Astrocyte (in vitro differentiated cells and primary cell): Measurements from ENCODE around the gene CXorf38. TPM values are rescaled to one million over a fixed set of nuclear protein-coding genes. Genes with fewer than 3 reads are reported as not detected.
A peak's percentile ranks its signal among the peaks of the same experiment; 100 is the strongest.

Source experiments
- DNase-seq: peaks from one replicate; pipeline ENCODE4 v3.0.0-alpha.2; 2010; ENCODE audit warnings: low read depth
- FAIRE-seq: peaks from 2 replicates; lab custom pipeline; 2011; peaks lifted over from hg19 to GRCh38; lab: Jason Lieb, UNC
- H2AFZ ChIP-seq: 2 replicates; pipeline ENCODE4 v1.6.0; 2012; ENCODE audit warnings: low read depth, low read length, inconsistent platforms
- H3K27ac ChIP-seq: 2 replicates; pipeline ENCODE4 v1.5.1; 2011; ENCODE audit warnings: low read depth, low read length, inconsistent platforms
- H3K27me3 ChIP-seq: 2 replicates; pipeline ENCODE4 v1.6.0; 2011; ENCODE audit warnings: low read length, inconsistent platforms; ENCODE audit not compliant: insufficient read depth
- H3K36me3 ChIP-seq: 2 replicates; pipeline ENCODE4 v1.5.1; 2011; ENCODE audit warnings: low read length, inconsistent platforms; ENCODE audit not compliant: insufficient read depth
- H3K4me1 ChIP-seq: 2 replicates; pipeline ENCODE4 v1.5.1; 2011; ENCODE audit warnings: low read length, inconsistent platforms; ENCODE audit not compliant: insufficient read depth
- H3K4me2 ChIP-seq: 2 replicates; pipeline ENCODE4 v1.6.0; 2012; ENCODE audit warnings: low read length, inconsistent platforms
- H3K4me3 ChIP-seq: 2 replicates; pipeline ENCODE4 v1.5.1; 2011; ENCODE audit warnings: low read depth, mild to moderate bottlenecking, low read length, inconsistent platforms; ENCODE audit not compliant: insufficient read depth
- H3K79me2 ChIP-seq: 2 replicates; pipeline ENCODE4 v1.6.0; 2012; ENCODE audit warnings: mild to moderate bottlenecking, low read length, inconsistent platforms; ENCODE audit not compliant: insufficient read depth
- H3K9ac ChIP-seq: 2 replicates; pipeline ENCODE4 v1.6.0; 2012; ENCODE audit warnings: mild to moderate bottlenecking, low read length, inconsistent platforms
- H3K9me3 ChIP-seq: 2 replicates; pipeline ENCODE4 v1.5.1; 2012; ENCODE audit warnings: low read depth, mild to moderate bottlenecking, low read length, inconsistent platforms; ENCODE audit not compliant: insufficient read depth
- H4K20me1 ChIP-seq: 2 replicates; pipeline ENCODE4 v1.6.0; 2012; ENCODE audit warnings: low read length, inconsistent platforms; ENCODE audit not compliant: insufficient read depth
- H3K27ac Mint-ChIP-seq: one replicate; pipeline ENCODE4 v1.8.0; 2021; ENCODE audit warnings: mild to moderate bottlenecking, mixed read lengths; ENCODE audit not compliant: unreplicated experiment
- H3K27me3 Mint-ChIP-seq: one replicate; pipeline ENCODE4 v1.8.0; 2021; ENCODE audit warnings: low read depth, mixed read lengths; ENCODE audit not compliant: unreplicated experiment
- H3K36me3 Mint-ChIP-seq: one replicate; pipeline ENCODE4 v1.8.0; 2021; ENCODE audit warnings: low read depth, mixed read lengths; ENCODE audit not compliant: unreplicated experiment
- H3K4me1 Mint-ChIP-seq: one replicate; pipeline ENCODE4 v1.8.0; 2021; ENCODE audit warnings: low read depth, mixed read lengths; ENCODE audit not compliant: unreplicated experiment
- H3K4me3 Mint-ChIP-seq: one replicate; pipeline ENCODE4 v1.8.0; 2021; ENCODE audit warnings: mild to moderate bottlenecking, moderate library complexity, mixed read lengths; ENCODE audit not compliant: unreplicated experiment
- H3K9me3 Mint-ChIP-seq: one replicate; pipeline ENCODE4 v1.8.0; 2021; ENCODE audit warnings: mild to moderate bottlenecking, mixed read lengths; ENCODE audit not compliant: unreplicated experiment
- EZH2 ChIP-seq: IDR thresholded peaks from 2 replicates; pipeline ENCODE4 v1.6.1; 2012; ENCODE audit warnings: mild to moderate bottlenecking, low read length, inconsistent platforms; ENCODE audit not compliant: insufficient read depth
- total RNA-seq: library from RNA; stranded (reverse); gene quantifications from 2 replicates; pipeline ENCODE4 v1.2.1, GENCODE V29; 2021
- TF ChIP-seq, protein P1 (sequence below): IDR thresholded peaks from 2 replicates; pipeline ENCODE4 v1.5.1; 2011; ENCODE audit warnings: low read depth, mild to moderate bottlenecking, inconsistent platforms, low read length, moderate library complexity; ENCODE audit not compliant: insufficient read depth

The CXorf38 gene
- total RNA-seq, 1 donor from 2014 or later: 12.8 TPM

DNA sequence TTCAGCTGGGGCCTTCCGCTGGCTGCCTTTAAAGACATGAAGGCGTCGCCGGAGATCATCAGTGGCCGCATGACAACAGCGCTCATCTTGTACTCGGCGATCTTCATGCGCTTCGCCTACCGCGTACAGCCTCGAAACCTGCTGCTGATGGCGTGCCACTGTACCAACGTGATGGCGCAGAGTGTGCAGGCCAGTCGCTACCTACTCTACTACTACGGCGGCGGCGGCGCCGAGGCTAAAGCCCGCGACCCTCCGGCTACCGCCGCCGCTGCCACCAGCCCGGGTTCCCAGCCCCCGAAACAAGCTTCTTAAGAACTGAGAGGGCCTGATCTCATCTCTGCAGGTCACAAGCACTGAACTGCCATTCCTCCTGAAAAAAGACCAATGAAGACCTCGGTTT is 23.7 kb downstream of the CXorf38 start:
- Mint-ChIP-seq H3K27ac (no peak overlapping the region), H3K9me3 (no peaks in the 10 kb centered on the region), H3K4me3 (no peak overlapping the region), H3K27me3 (no peaks in the 10 kb centered on the region), H3K36me3 (no peaks in the 10 kb centered on the region), H3K4me1 (no peaks in the 10 kb centered on the region)
- no peak overlapping the region for H3K27ac ChIP-seq
- H3K4me3 ChIP-seq: no peak overlapping the region
- no peaks in the 10 kb centered on the region for H3K9me3 ChIP-seq
- TF ChIP-seq EZH2: no peak
- TF ChIP-seq, protein P1, sequence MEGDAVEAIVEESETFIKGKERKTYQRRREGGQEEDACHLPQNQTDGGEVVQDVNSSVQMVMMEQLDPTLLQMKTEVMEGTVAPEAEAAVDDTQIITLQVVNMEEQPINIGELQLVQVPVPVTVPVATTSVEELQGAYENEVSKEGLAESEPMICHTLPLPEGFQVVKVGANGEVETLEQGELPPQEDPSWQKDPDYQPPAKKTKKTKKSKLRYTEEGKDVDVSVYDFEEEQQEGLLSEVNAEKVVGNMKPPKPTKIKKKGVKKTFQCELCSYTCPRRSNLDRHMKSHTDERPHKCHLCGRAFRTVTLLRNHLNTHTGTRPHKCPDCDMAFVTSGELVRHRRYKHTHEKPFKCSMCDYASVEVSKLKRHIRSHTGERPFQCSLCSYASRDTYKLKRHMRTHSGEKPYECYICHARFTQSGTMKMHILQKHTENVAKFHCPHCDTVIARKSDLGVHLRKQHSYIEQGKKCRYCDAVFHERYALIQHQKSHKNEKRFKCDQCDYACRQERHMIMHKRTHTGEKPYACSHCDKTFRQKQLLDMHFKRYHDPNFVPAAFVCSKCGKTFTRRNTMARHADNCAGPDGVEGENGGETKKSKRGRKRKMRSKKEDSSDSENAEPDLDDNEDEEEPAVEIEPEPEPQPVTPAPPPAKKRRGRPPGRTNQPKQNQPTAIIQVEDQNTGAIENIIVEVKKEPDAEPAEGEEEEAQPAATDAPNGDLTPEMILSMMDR: no peak
- no peaks in the 10 kb centered on the region for H3K79me2 ChIP-seq
- no peaks in the 10 kb centered on the region for H3K27me3 ChIP-seq
- H2AFZ ChIP-seq: no peak overlapping the region
- no peak overlapping the region for H3K4me2 ChIP-seq
- no peak overlapping the region for H3K9ac ChIP-seq
- FAIRE-seq: no peak
- no peak for DNase-seq
- no peaks in the 10 kb centered on the region for H3K36me3 ChIP-seq
- H3K4me1 ChIP-seq: no peaks in the 10 kb centered on the region
- H4K20me1 ChIP-seq: no peaks in the 10 kb centered on the region

DNA sequence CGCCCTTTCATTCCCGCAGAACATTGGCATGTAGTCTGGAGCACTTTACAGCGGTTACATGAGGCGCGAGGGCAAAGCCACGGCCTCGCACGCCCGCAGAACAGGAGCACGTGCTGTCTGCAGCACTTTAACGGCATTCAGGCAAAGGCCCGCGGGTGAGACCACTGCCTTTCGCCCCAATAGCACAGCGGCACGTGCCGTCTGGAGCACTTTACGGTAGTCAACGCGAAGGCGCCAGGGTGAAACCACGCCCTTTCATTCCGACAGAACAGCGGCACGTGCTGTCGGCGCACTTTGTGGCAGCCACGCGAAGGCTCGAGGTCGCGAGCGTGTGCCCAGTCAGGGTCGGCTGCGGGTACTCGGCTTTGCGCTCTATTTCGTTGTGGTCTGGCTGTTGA is 24.2 kb downstream of the CXorf38 start, which contains the start of gene MPC1L:
Gene MPC1L, plus strand, starts transcription at position 290 of the 398 bp plus-strand sequence. CDS start 138 bp downstream, outside the sequence.
- no peak for DNase-seq
- H3K27me3 ChIP-seq: no peaks in the 10 kb centered on the region
- H4K20me1 ChIP-seq: no peaks in the 10 kb centered on the region
- no peaks in the 10 kb centered on the region for H3K27me3 Mint-ChIP-seq
- H3K4me1 Mint-ChIP-seq: no peaks in the 10 kb centered on the region
- FAIRE-seq: no peak
- no peaks in the 10 kb centered on the region for H3K36me3 Mint-ChIP-seq
- no peak for TF ChIP-seq EZH2
- TF ChIP-seq, protein P1: no peak
- no peaks in the 10 kb centered on the region for H3K36me3 ChIP-seq
- no peak within 1 kb of the TSS for H3K4me2 ChIP-seq
- H3K9ac ChIP-seq: no peak within 1 kb of the TSS
- H3K4me3 ChIP-seq: no peak within 1 kb of the TSS
- H3K4me1 ChIP-seq: no peaks in the 10 kb centered on the region
- no peaks in the 10 kb centered on the region for H3K9me3 ChIP-seq
- H3K27ac ChIP-seq: no peak within 1 kb of the TSS
- no peak within 1 kb of the TSS for H3K4me3 Mint-ChIP-seq
- H2AFZ ChIP-seq: no peak within 1 kb of the TSS
- no peak within 1 kb of the TSS for H3K27ac Mint-ChIP-seq
- H3K79me2 ChIP-seq: no peaks in the 10 kb centered on the region
- no peaks in the 10 kb centered on the region for H3K9me3 Mint-ChIP-seq

DNA sequence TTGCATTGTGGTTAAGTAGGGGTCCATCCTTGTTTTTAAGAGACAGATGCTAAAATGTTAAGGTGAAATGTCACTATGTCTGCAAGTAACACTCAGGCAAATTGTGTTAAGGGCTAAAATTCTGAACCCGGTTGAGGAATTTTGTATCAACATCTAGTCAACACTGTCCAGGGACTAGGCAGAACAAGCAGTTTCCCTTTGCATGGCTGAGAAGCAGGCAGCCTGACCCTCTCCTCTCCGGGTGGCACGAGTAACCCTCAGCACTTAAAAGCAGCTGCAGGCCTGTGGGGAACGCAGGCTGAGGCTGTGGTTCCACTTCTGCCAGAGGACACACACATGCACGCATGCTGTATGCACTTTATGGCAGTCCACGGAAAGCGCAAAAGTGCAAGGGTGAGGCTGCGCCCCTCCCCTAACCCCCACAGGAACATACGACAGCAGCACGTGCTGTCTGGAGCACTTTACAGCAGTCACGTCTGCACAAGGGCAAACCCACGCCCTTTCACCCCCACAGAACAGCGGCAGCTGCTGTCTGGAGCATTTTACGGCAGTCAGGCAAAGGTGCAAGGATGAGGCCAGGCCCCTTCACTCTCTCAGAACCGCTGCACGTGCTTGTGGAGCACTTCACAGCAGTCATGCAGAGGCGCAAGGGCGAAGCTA is 24.8 kb downstream of the CXorf38 start:
- Mint-ChIP-seq H3K4me3 (no peak overlapping the region), H3K27ac (no peak overlapping the region), H3K4me1 (no peaks in the 10 kb centered on the region), H3K27me3 (no peaks in the 10 kb centered on the region), H3K36me3 (no peaks in the 10 kb centered on the region), H3K9me3 (no peaks in the 10 kb centered on the region)
- Histone ChIP-seq H3K27me3 (no peaks in the 10 kb centered on the region), H3K9me3 (no peaks in the 10 kb centered on the region), H3K27ac (no peak overlapping the region), H4K20me1 (no peaks in the 10 kb centered on the region), H3K9ac (no peak overlapping the region), H3K4me3 (no peak overlapping the region), H3K36me3 (no peaks in the 10 kb centered on the region), H2AFZ (no peak overlapping the region), H3K79me2 (no peaks in the 10 kb centered on the region), H3K4me1 (no peaks in the 10 kb centered on the region), H3K4me2 (no peak overlapping the region)
- FAIRE-seq: peak; percentile 84
- TF ChIP-seq, protein P1: no peak
- TF ChIP-seq EZH2: no peak
- DNase-seq: no peak
